IMR-90 (cell line): ENCODE results near the gene COL27A1. TPM values are rescaled to one million over a fixed set of nuclear protein-coding genes. Genes with fewer than 3 reads are reported as not detected.

Source experiments
- ATAC-seq: fragments of 200-7000 bp; cut with Tn5 transposase; 2 replicates; pipeline ENCODE4 v1.9.1; 2020; ENCODE audit warnings: low read depth, mild to moderate bottlenecking, moderate library complexity
- BruUV-seq: library from RNA; stranded (reverse); fragments of 400-500 nt; replicated peaks from 2 replicates; lab custom pipeline; 2021; lab: Mats Ljungman, UMichigan
- CTCF ChIA-PET: fragments of 300-600 bp; formaldehyde crosslinking; extraction: SDS; loops from one replicate; lab custom pipeline; 2021; ENCODE audit warnings: antibody characterized with exemption; lab: Yijun Ruan, JAX
- POLR2A ChIA-PET: fragments of 300-600 bp; sonication (Branson Sonifier 250); formaldehyde crosslinking; loops from one replicate; lab custom pipeline; 2022; ENCODE audit warnings: antibody characterized with exemption; ENCODE audit not compliant: unreplicated experiment; lab: Charles Lee
- DNase-seq: peaks from one replicate; pipeline ENCODE4 v3.0.0; 2013
- H2AFZ ChIP-seq: replicated peaks from 2 replicates; pipeline ENCODE3; 2013; ENCODE audit warnings: low read length, mild to moderate bottlenecking; ENCODE audit not compliant: poor library complexity
- H2AK5ac ChIP-seq: 2 replicates; pipeline ENCODE4 v1.6.1; 2013; ENCODE audit warnings: low read depth, low read length, inconsistent platforms
- H2AK9ac ChIP-seq: replicated peaks from 2 replicates; pipeline ENCODE3; 2013; ENCODE audit warnings: mild to moderate bottlenecking, low read depth, low read length, moderate library complexity; ENCODE audit not compliant: poor library complexity
- H2BK120ac ChIP-seq: 2 replicates; pipeline ENCODE4 v1.6.1; 2013; ENCODE audit warnings: low read depth, low read length, inconsistent platforms
- H2BK15ac ChIP-seq: 3 replicates; pipeline ENCODE4 v1.6.1; 2013; ENCODE audit warnings: low read depth, low read length, inconsistent platforms
- H2BK20ac ChIP-seq: 2 replicates; pipeline ENCODE4 v1.6.1; 2013; ENCODE audit warnings: low read depth, mild to moderate bottlenecking, inconsistent platforms, low read length, moderate library complexity
- H2BK5ac ChIP-seq: 2 replicates; pipeline ENCODE4 v1.6.1; 2013; ENCODE audit warnings: mild to moderate bottlenecking, low read depth, low read length, inconsistent platforms; ENCODE audit not compliant: poor library complexity, severe bottlenecking
- H3K14ac ChIP-seq: replicated peaks from 2 replicates; pipeline ENCODE4 v1.6.1; 2013; ENCODE audit warnings: low read depth, low read length, inconsistent platforms
- H3K18ac ChIP-seq: 2 replicates; pipeline ENCODE4 v1.6.1; 2013; ENCODE audit warnings: low read depth, low read length, control low read depth
- H3K23ac ChIP-seq: 2 replicates; pipeline ENCODE4 v1.6.1; 2013; ENCODE audit warnings: low read depth, low read length, inconsistent platforms
- H3K27ac ChIP-seq: 2 replicates; pipeline ENCODE4 v1.5.1; 2013; ENCODE audit warnings: mild to moderate bottlenecking, control low read depth, low read length; ENCODE audit not compliant: insufficient read depth
- H3K27me3 ChIP-seq: 2 replicates; pipeline ENCODE4 v1.6.1; 2013; ENCODE audit warnings: low read length; ENCODE audit not compliant: control insufficient read depth, insufficient read depth
- H3K36me3 ChIP-seq: 2 replicates; pipeline ENCODE4 v1.6.1; 2013; ENCODE audit warnings: low read length, mixed read lengths; ENCODE audit not compliant: control insufficient read depth, insufficient read depth
- H3K4ac ChIP-seq: 2 replicates; pipeline ENCODE4 v1.6.1; 2013; ENCODE audit warnings: low read depth, low read length, inconsistent platforms
- H3K4me1 ChIP-seq: 2 replicates; pipeline ENCODE4 v1.6.1; 2013; ENCODE audit warnings: low read length, mixed read lengths; ENCODE audit not compliant: control insufficient read depth, insufficient read depth
- H3K4me2 ChIP-seq: 2 replicates; pipeline ENCODE4 v1.6.1; 2013; ENCODE audit warnings: low read depth, mild to moderate bottlenecking, control low read depth, low read length, moderate library complexity
- H3K4me3 ChIP-seq: 2 replicates; pipeline ENCODE4 v1.5.1; 2013; ENCODE audit warnings: low read depth, mild to moderate bottlenecking, control low read depth, low read length, moderate library complexity; ENCODE audit not compliant: insufficient read depth
- H3K56ac ChIP-seq: 2 replicates; pipeline ENCODE4 v1.6.1; 2013; ENCODE audit warnings: low read length, inconsistent platforms; ENCODE audit not compliant: insufficient read depth; ENCODE audit errors: extremely low read depth
- H3K79me1 ChIP-seq, 2 experiments: 2 replicates each; pipeline ENCODE4 v1.6.1; 2013; ENCODE audit warnings: low read length in 2 of 2, inconsistent platforms in 1 of 2, low read depth in 1 of 2
- H3K9ac ChIP-seq: 2 replicates; pipeline ENCODE4 v1.6.1; 2013; ENCODE audit warnings: low read depth, low read length, control low read depth
- H3K9me1 ChIP-seq: 2 replicates; pipeline ENCODE4 v1.6.1; 2013; ENCODE audit warnings: low read length, inconsistent platforms; ENCODE audit not compliant: insufficient read depth
- H3K9me3 ChIP-seq: 2 replicates; pipeline ENCODE4 v1.6.1; 2013; ENCODE audit warnings: low read length; ENCODE audit not compliant: control insufficient read depth, insufficient read depth
- H4K20me1 ChIP-seq: 2 replicates; pipeline ENCODE4 v1.6.1; 2013; ENCODE audit warnings: low read length, inconsistent platforms; ENCODE audit not compliant: insufficient read depth
- H4K5ac ChIP-seq: 2 replicates; pipeline ENCODE4 v1.6.1; 2013; ENCODE audit warnings: mild to moderate bottlenecking, low read depth, low read length, control low read depth
- H4K8ac ChIP-seq, 2 experiments: 2 replicates each; pipeline ENCODE4 v1.6.1; 2013; ENCODE audit warnings: low read depth in 2 of 2, low read length in 2 of 2, control low read depth in 1 of 2, inconsistent platforms in 1 of 2
- H4K91ac ChIP-seq: 2 replicates; pipeline ENCODE4 v1.6.1; 2013; ENCODE audit warnings: low read depth, low read length, inconsistent platforms; ENCODE audit not compliant: insufficient read depth
- BHLHE40 ChIP-seq: fragments of 150-350 bp; IDR thresholded peaks from 2 replicates; pipeline ENCODE4 v1.6.1; 2016; ENCODE audit warnings: mild to moderate bottlenecking, low read depth, low read length
- CHD1 ChIP-seq: IDR thresholded peaks from 2 replicates; pipeline ENCODE4 v1.6.1; 2012; ENCODE audit warnings: low read depth, low read length, improper control_type of control experiment
- CTCF ChIP-seq: conservative IDR thresholded peaks from 2 replicates; pipeline ENCODE4 v1.5.1; 2012; ENCODE audit warnings: mild to moderate bottlenecking, low read depth, low read length, improper control_type of control experiment
- FOS ChIP-seq: fragments of 150-350 bp; IDR thresholded peaks from 2 replicates; pipeline ENCODE4 v1.6.1; 2016; ENCODE audit warnings: low read depth, low read length
- MAFK ChIP-seq: IDR thresholded peaks from 2 replicates; pipeline ENCODE4 v1.6.1; 2012; ENCODE audit warnings: low read depth, low read length, improper control_type of control experiment
- MAZ ChIP-seq: IDR thresholded peaks from 2 replicates; pipeline ENCODE4 v1.6.1; 2012; ENCODE audit warnings: low read depth, mild to moderate bottlenecking, low read length, improper control_type of control experiment, moderate library complexity, borderline replicate concordance
- MXI1 ChIP-seq: IDR thresholded peaks from 2 replicates; pipeline ENCODE4 v1.6.1; 2012; ENCODE audit warnings: low read depth, mild to moderate bottlenecking, low read length, moderate library complexity, borderline replicate concordance
- NFE2L2 ChIP-seq: fragments of 150-350 bp; IDR thresholded peaks from 2 replicates; pipeline ENCODE4 v1.6.1; 2016; ENCODE audit warnings: low read depth, mild to moderate bottlenecking, low read length
- POLR2A ChIP-seq: IDR thresholded peaks from 2 replicates; pipeline ENCODE4 v1.6.1; 2012; ENCODE audit warnings: mild to moderate bottlenecking, low read depth, low read length
- RAD21 ChIP-seq: IDR thresholded peaks from 2 replicates; pipeline ENCODE4 v1.6.1; 2012; ENCODE audit warnings: low read length, improper control_type of control experiment
- RCOR1 ChIP-seq: IDR thresholded peaks from 2 replicates; pipeline ENCODE4 v1.6.1; 2012; ENCODE audit warnings: mild to moderate bottlenecking, low read length, improper control_type of control experiment; ENCODE audit not compliant: insufficient replicate concordance
- RFX5 ChIP-seq: IDR thresholded peaks from 2 replicates; pipeline ENCODE4 v1.8.0; 2012; ENCODE audit warnings: low read depth, mild to moderate bottlenecking, low read length, moderate library complexity
- USF2 ChIP-seq: fragments of 150-350 bp; IDR thresholded peaks from 2 replicates; pipeline ENCODE4 v1.6.1; 2017; ENCODE audit warnings: mild to moderate bottlenecking, antibody characterized with exemption, low read length, low read depth
- WGBS, 2 experiments: methylation state at CpG; one replicate each; pipeline versions ENCODE4 v1.1.5 to v1.1.7; 2013; ENCODE audit warnings: missing lambda C conversion rate in 2 of 2; ENCODE audit not compliant: insufficient read length in 1 of 2; ENCODE audit errors: extremely low coverage in 2 of 2; 5-methylcytosine and 5-hydroxymethylcytosine counted together
- dilution Hi-C: fragments of 300-500 bp; cut with HindIII; formaldehyde crosslinking; loops from one replicate; pipeline ENCODE4 v1.14.3; 2018; ENCODE audit warnings: low sequenced_read_pairs; ENCODE audit not compliant: unreplicated experiment
- in situ Hi-C: fragments of 300-500 bp; cut with MboI; formaldehyde crosslinking; loops from 3 replicates; pipeline ENCODE4 v1.14.3; 2019; ENCODE audit warnings: low sequenced_read_pairs, inconsistent platforms, mixed read lengths
- intact Hi-C: fragments of 100-400 bp; cut with micrococcal nuclease; formaldehyde crosslinking; loops from 2 replicates; pipeline ENCODE4 v1.10.0; 2022
- polyA plus RNA-seq, 3 experiments: library from polyadenylated mRNA; depleted of rRNA; stranded (reverse); fragments of >200 nt; gene quantifications; 2 replicates each; pipeline ENCODE4 v1.2.3, GENCODE V29; 2012; ENCODE audit warnings: low replicate concordance in 1 of 3
- total RNA-seq: library from RNA; depleted of rRNA; stranded (reverse); fragments of >200 nt; gene quantifications from 2 replicates; pipeline ENCODE4 v1.2.3, GENCODE V29; 2012

COL27A1 gene
- total and polyA plus RNA-seq, 2 of the 4 experiments (the other 2 are of a cell fraction), result 3.2 to 18.3 TPM

- H3K9ac ChIP-seq, result no peak overlapping the region
- H3K9me3 ChIP-seq, result no peaks in the 10 kb centered on the region
- H3K4me3 ChIP-seq, result no peak overlapping the region
- no peak overlapping the region for H3K27ac ChIP-seq
- no peak overlapping the region for H2BK5ac ChIP-seq
- no peaks in the 10 kb centered on the region for H3K27me3 ChIP-seq
- H3K36me3 ChIP-seq, result peaks cover 37% of the 10 kb centered on the region
- H3K14ac ChIP-seq, result no peak overlapping the region
- H3K4me1 ChIP-seq, result no peaks in the 10 kb centered on the region
- no peak overlapping the region for H3K56ac ChIP-seq
- no peak overlapping the region for H4K8ac ChIP-seq
- H3K4me2 ChIP-seq, result no peak overlapping the region
- no peaks in the 10 kb centered on the region; the same call in 1 of the 2 replicates for H3K9me1 ChIP-seq
- H3K23ac ChIP-seq, result no peak overlapping the region
- no peak overlapping the region for H2BK20ac ChIP-seq
- H2BK15ac ChIP-seq, result no peak overlapping the region
- DNase-seq (no peak), ATAC-seq (no peak)
- H4K20me1 ChIP-seq, result no peaks in the 10 kb centered on the region
- H3K4ac ChIP-seq, result no peak overlapping the region
- no peaks in the 10 kb centered on the region for H3K79me1 ChIP-seq
- no peak overlapping the region for H3K18ac ChIP-seq
- ChIA-PET POLR2A (no interaction called here), CTCF (no interaction called here)
- in situ Hi-C loops, result no loop called here
- H2AFZ ChIP-seq, result no peak overlapping the region
- intact Hi-C loops, result loop anchor here (10.0 kb wide), 1 partner anchor 169 kb away; the partner anchor contains the start of gene WHRN
- H4K5ac ChIP-seq, result no peak overlapping the region
- no peak overlapping the region for H2BK120ac ChIP-seq
- H2AK5ac ChIP-seq, result no peak overlapping the region
- no peak overlapping the region for H2AK9ac ChIP-seq
- WGBS, 2 experiments, result 80% methylated on average over 5 of the region's 10 CpGs; no CpG with 5 or more reads in 1 of the 2 experiments
- TF ChIP-seq FOS, result no peak
- no peak for TF ChIP-seq MXI1
- TF ChIP-seq RAD21, result no peak
- TF ChIP-seq NFE2L2, result no peak
- TF ChIP-seq MAZ, result no peak
- no peak for TF ChIP-seq BHLHE40
- no peak for TF ChIP-seq CHD1
- no peak for TF ChIP-seq RCOR1
- no peak for TF ChIP-seq CTCF
- TF ChIP-seq MAFK, result no peak
- no peak for TF ChIP-seq POLR2A
- TF ChIP-seq RFX5, result no peak
- TF ChIP-seq USF2, result no peak
- H4K91ac ChIP-seq, result no peak overlapping the region
- no TSS peak for BruUV-seq
- dilution Hi-C loops, result no loop called here
Measured at GRCh38 chr9:114336157-114336556, 180.8 kb downstream of the COL27A1 start.
